ENCODE measurements around the gene PDGFC. TPM values are rescaled to one million over a fixed set of nuclear protein-coding genes. Genes with fewer than 3 reads are reported as not detected.

The PDGFC gene
- total RNA-seq, 1 donor from 2014 or later = 56.7 TPM

- DNase-seq (ENCODE audit: low read depth) = no peak
- no peak for TF ChIP-seq CTCF (conservative IDR thresholded peaks at IDR 0.05; ENCODE audit: low read depth, low read length)
- H3K4me3 ChIP-seq (ENCODE audit: low read depth, low read length) = no peak overlapping the region
Observed at GRCh38 chr4:156738766-156739165, 232.8 kb downstream of the PDGFC start.

- no peak for DNase-seq (ENCODE audit: low read depth)
- no peak overlapping the region for H3K4me3 ChIP-seq (ENCODE audit: low read depth, low read length)
- TF ChIP-seq CTCF (conservative IDR thresholded peaks at IDR 0.05; ENCODE audit: low read depth, low read length) = no peak
Observed at GRCh38 chr4:156734965-156735895, 236.4 kb downstream of the PDGFC start.

GRCh38 chr4:156733582-156733981 is 238.0 kb downstream of the PDGFC start:
- DNase-seq (ENCODE audit: low read depth) = no peak
- no peak for TF ChIP-seq CTCF (conservative IDR thresholded peaks at IDR 0.05; ENCODE audit: low read depth, low read length)
- H3K4me3 ChIP-seq (ENCODE audit: low read depth, low read length) = no peak overlapping the region

GRCh38 chr4:156732634-156733033 is 239.0 kb downstream of the PDGFC start:
- no peak overlapping the region for H3K4me3 ChIP-seq (ENCODE audit: low read depth, low read length)
- no peak for TF ChIP-seq CTCF (conservative IDR thresholded peaks at IDR 0.05; ENCODE audit: low read depth, low read length)
- DNase-seq (ENCODE audit: low read depth) = no peak

GRCh38 chr4:156729416-156729815 is 242.2 kb downstream of the PDGFC start:
- no peak for TF ChIP-seq CTCF (conservative IDR thresholded peaks at IDR 0.05; ENCODE audit: low read depth, low read length)
- no peak for DNase-seq (ENCODE audit: low read depth)
- H3K4me3 ChIP-seq (ENCODE audit: low read depth, low read length) = no peak overlapping the region

GRCh38 chr4:156725257-156725656 is 246.3 kb downstream of the PDGFC start:
- no peak overlapping the region for H3K4me3 ChIP-seq (ENCODE audit: low read depth, low read length)
- no peak for TF ChIP-seq CTCF (conservative IDR thresholded peaks at IDR 0.05; ENCODE audit: low read depth, low read length)
- no peak for DNase-seq (ENCODE audit: low read depth)
